ENCODE results near the gene HEATR3.

DNA sequence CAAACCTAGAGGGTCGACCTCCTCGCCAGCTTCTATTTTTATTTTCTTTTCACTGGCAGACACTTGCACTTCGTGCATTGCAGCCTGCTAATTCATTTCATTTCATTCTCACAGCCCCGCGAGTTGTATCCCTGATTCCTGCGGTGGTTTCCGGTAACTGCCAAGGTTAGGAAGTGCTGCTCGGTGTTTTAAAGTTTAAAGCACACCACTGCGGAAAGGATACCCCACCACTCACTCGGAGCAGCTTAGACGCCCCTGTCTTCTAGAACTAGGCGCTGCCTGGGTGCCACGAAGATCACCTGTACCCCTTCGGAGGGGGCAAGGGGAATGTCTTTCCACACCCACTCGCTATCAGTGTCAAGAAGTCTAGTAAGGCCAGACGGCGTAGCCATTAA lies 40.2 kb upstream of the HEATR3 start:
- TF ChIP-seq POLR2A (IDR thresholded peaks at IDR 0.05; ENCODE audit: low read depth, low read length) (no peak), POLR2AphosphoS5 (IDR thresholded peaks at IDR 0.05; ENCODE audit: low read depth, low read length) (no peak), TAF1 (IDR thresholded peaks at IDR 0.05; ENCODE audit: low read depth, low read length) (no peak), PAX5 (IDR thresholded peaks at IDR 0.05; ENCODE audit: insufficient read depth, low read length, severe bottlenecking) (no peak), SPI1 (IDR thresholded peaks at IDR 0.05; ENCODE audit: low read depth, low read length) (no peak), POU2F2 (IDR thresholded peaks at IDR 0.05; ENCODE audit: low read depth, low read length) (no peak)

Data from GM12891 (cell line).